ENCODE data around the gene GPR137B.

GRCh38 chr1:236175642-236176336 is 33.5 kb downstream of the GPR137B start:
- no peak for TF ChIP-seq EGR1 (IDR thresholded peaks at IDR 0.05; ENCODE audit: low read depth in 2 of 2)
- TF ChIP-seq RXRA (IDR thresholded peaks at IDR 0.05): no peak
- TF ChIP-seq CTCF (IDR thresholded peaks at IDR 0.05; ENCODE audit: low read depth, low read length, missing input control): no peak
- no peak for TF ChIP-seq RAD21 (IDR thresholded peaks at IDR 0.05)
- no peak for TF ChIP-seq REST (IDR thresholded peaks at IDR 0.05)
- TF ChIP-seq MAX (IDR thresholded peaks at IDR 0.05): no peak
- TF ChIP-seq YY1 (IDR thresholded peaks at IDR 0.05): no peak
- no peak for TF ChIP-seq GABPA (IDR thresholded peaks at IDR 0.05 in 1 of 2, conservative IDR thresholded peaks at IDR 0.05 in 1 of 2)
- no peak for TF ChIP-seq JUND (IDR thresholded peaks at IDR 0.05)
- TF ChIP-seq SP1 (IDR thresholded peaks at IDR 0.05): no peak
- no peak for TF ChIP-seq HNF4A (conservative IDR thresholded peaks at IDR 0.05)
